Measurements from ENCODE around the gene SMG6.

Gene SMG6

GRCh38 chr17:2137342-2138098, 166.1 kb downstream of the SMG6 start:
- no peak for DNase-seq

- DNase-seq: no peak
These were observed 167.3 kb downstream of the SMG6 start for GRCh38 chr17:2136241-2136640.

- DNase-seq: no peak
These were observed 175.6 kb downstream of the SMG6 start for GRCh38 chr17:2128011-2128410.

GRCh38 chr17:2125013-2125535, 178.5 kb downstream of the SMG6 start:
- DNase-seq: no peak

- DNase-seq: no peak
These were observed 179.2 kb downstream of the SMG6 start for GRCh38 chr17:2124391-2124790.

GRCh38 chr17:2123375-2124251, 180.0 kb downstream of the SMG6 start:
- no peak for DNase-seq

- DNase-seq: no peak
These were observed 180.8 kb downstream of the SMG6 start for GRCh38 chr17:2122641-2123302.

- DNase-seq: no peak
These were observed 182.8 kb downstream of the SMG6 start for GRCh38 chr17:2120586-2121335.

- no peak for DNase-seq
These were observed 190.3 kb downstream of the SMG6 start for GRCh38 chr17:2113279-2113622.

GRCh38 chr17:2111691-2112090, 191.9 kb downstream of the SMG6 start:
- no peak for DNase-seq

GRCh38 chr17:2110436-2110835, 193.1 kb downstream of the SMG6 start:
- DNase-seq: no peak

GRCh38 chr17:2108170-2108569, 195.4 kb downstream of the SMG6 start:
- DNase-seq: no peak

- no peak for DNase-seq
These were observed 196.1 kb downstream of the SMG6 start for GRCh38 chr17:2107506-2107905.

- DNase-seq: no peak
These were observed 196.5 kb downstream of the SMG6 start for GRCh38 chr17:2107050-2107449.

GRCh38 chr17:2106308-2106955, 197.2 kb downstream of the SMG6 start:
- no peak for DNase-seq

- no peak for DNase-seq
These were observed 197.9 kb downstream of the SMG6 start for GRCh38 chr17:2105663-2106062.

- DNase-seq: no peak
These were observed 200.4 kb downstream of the SMG6 start for GRCh38 chr17:2102931-2103809.

- DNase-seq: peak; percentile 36
These were observed 201.9 kb downstream of the SMG6 start for GRCh38 chr17:2101448-2102257.

GRCh38 chr17:2095536-2095910, 208.1 kb downstream of the SMG6 start:
- DNase-seq: no peak

GRCh38 chr17:2094891-2095535, 208.6 kb downstream of the SMG6 start:
- no peak for DNase-seq
